Psoas muscle (tissue), 8 donors: Measurements from ENCODE around the gene C2CD2L. TPM values are rescaled to one million over a fixed set of nuclear protein-coding genes. Genes with fewer than 3 reads are reported as not detected.
A peak's percentile ranks its signal among the peaks of the same experiment; 100 is the strongest.

ENCODE experiments used
- ATAC-seq, 4 donors: fragments of 200-7000 bp; cut with Tn5 transposase; one replicate each; pipeline ENCODE4 v1.9.1; 2020; ENCODE audit warnings: moderate library complexity in 3 of 4, mild to moderate bottlenecking in 2 of 4
- DNase-seq, 2 donors: peaks; one replicate each; pipeline ENCODE4 v3.0.0-alpha.2; 2020
- H3K27ac ChIP-seq: fragments of 200-600 bp; one replicate; pipeline ENCODE4 v1.8.0; 2022
- H3K27me3 ChIP-seq, 3 donors: fragments of 200-600 bp in 1 of 3; one replicate each; pipeline versions ENCODE4 v1.6.1 to v1.8.0; 2013 to 2022; ENCODE audit warnings: low read length in 2 of 3, mild to moderate bottlenecking in 2 of 3, moderate library complexity in 1 of 3; ENCODE audit not compliant: insufficient read depth in 3 of 3
- H3K36me3 ChIP-seq, 2 donors: fragments of 200-600 bp in 1 of 2; one replicate each; pipeline versions ENCODE4 v1.6.1 to v1.8.0; 2013 to 2022; ENCODE audit warnings: low read depth in 1 of 2, mild to moderate bottlenecking in 1 of 2, moderate library complexity in 1 of 2; ENCODE audit not compliant: insufficient read depth in 1 of 2
- H3K4me1 ChIP-seq: fragments of 200-600 bp; one replicate; pipeline ENCODE4 v1.8.0; 2022
- H3K4me3 ChIP-seq: fragments of 200-600 bp; one replicate; pipeline ENCODE4 v1.8.0; 2022; ENCODE audit warnings: mild to moderate bottlenecking
- H3K9me3 ChIP-seq: fragments of 200-600 bp; one replicate; pipeline ENCODE4 v1.8.0; 2022
- WGBS, 3 donors: extraction: QIAGEN DNeasy Blood & Tissue Kit; methylation state at CpG; one replicate each; pipeline versions ENCODE4 v1.1.6 to v1.1.7; 2013; 5-methylcytosine and 5-hydroxymethylcytosine counted together
- intact Hi-C, 2 donors: fragments of 100-400 bp; cut with DNase I; formaldehyde crosslinking; loops; one replicate each; pipeline versions ENCODE4 v1.11.0 to v1.14.2; 2022
- polyA plus RNA-seq, 3 donors: library from polyadenylated mRNA; stranded (reverse); fragments of 200-250 nt; gene quantifications; one replicate each; pipeline ENCODE4 v1.2.3, GENCODE V29; 2013
- total RNA-seq, 4 donors: library from RNA; stranded (reverse); fragmentation: NEBNext Ultra II Directional in 2 of 4; extraction: Animal tissue kit (Norgen Biotek cat#: 25700) in 2 of 4; gene quantifications; one replicate each; pipeline versions ENCODE4 v1.2.1 to v1.2.4, GENCODE V29; 2021 to 2023
- TF ChIP-seq, protein P1 (sequence below): fragments of 200-600 bp; IDR thresholded peaks from one replicate; pipeline ENCODE4 v1.8.0; 2022; ENCODE audit warnings: antibody characterized with exemption
- donor health status: healthy with polysubstance abuse.
- donor health status: DM: no; HTN: no; CAD: no; lungs with moderate emphysema.
- donor health status: Bipolar disorder and iron deficiency.
- donor health status: healthy.
- donor health status: DM: yes; HTN: yes; CAD: no.
- donor health status: DM: no; HTN: no; CAD: no.
- donor health status: DM: no; HTN: no; CAD: no.
- donor health status: DM: yes; HTN: yes; CAD: no.

The C2CD2L gene
- total and polyA plus RNA-seq, 7 donors: 10.9 to 28.7 (median 15.2) TPM

GRCh38 chr11:119067371-119068222, 39.5 kb upstream of the C2CD2L start, which contains the start of gene VPS11:
TSS of gene VPS11 (plus strand) at chr11:119067818. CDS start at chr11:119067824, 6 bp downstream.
- peaks cover 8 to 48% of the 10 kb centered on the region in 2 donors for H3K36me3 ChIP-seq
- DNase-seq (peak; percentile 98 to 99), ATAC-seq (peak; percentile 98 to 99 (median 98))
- peak within 1 kb of the TSS; percentile 96 for H3K4me3 ChIP-seq
- no peaks in the 10 kb centered on the region for H3K9me3 ChIP-seq
- no peaks in the 10 kb centered on the region for H3K27me3 ChIP-seq
- H3K27ac ChIP-seq: peak within 1 kb of the TSS; percentile 94
- H3K4me1 ChIP-seq: peaks cover 29% of the 10 kb centered on the region
- 0% methylated on average over 49 of the region's 49 CpGs for WGBS, 3 donors
- intact Hi-C loops: no loop called here
- TF ChIP-seq, protein P1, sequence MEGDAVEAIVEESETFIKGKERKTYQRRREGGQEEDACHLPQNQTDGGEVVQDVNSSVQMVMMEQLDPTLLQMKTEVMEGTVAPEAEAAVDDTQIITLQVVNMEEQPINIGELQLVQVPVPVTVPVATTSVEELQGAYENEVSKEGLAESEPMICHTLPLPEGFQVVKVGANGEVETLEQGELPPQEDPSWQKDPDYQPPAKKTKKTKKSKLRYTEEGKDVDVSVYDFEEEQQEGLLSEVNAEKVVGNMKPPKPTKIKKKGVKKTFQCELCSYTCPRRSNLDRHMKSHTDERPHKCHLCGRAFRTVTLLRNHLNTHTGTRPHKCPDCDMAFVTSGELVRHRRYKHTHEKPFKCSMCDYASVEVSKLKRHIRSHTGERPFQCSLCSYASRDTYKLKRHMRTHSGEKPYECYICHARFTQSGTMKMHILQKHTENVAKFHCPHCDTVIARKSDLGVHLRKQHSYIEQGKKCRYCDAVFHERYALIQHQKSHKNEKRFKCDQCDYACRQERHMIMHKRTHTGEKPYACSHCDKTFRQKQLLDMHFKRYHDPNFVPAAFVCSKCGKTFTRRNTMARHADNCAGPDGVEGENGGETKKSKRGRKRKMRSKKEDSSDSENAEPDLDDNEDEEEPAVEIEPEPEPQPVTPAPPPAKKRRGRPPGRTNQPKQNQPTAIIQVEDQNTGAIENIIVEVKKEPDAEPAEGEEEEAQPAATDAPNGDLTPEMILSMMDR: no peak

DNA sequence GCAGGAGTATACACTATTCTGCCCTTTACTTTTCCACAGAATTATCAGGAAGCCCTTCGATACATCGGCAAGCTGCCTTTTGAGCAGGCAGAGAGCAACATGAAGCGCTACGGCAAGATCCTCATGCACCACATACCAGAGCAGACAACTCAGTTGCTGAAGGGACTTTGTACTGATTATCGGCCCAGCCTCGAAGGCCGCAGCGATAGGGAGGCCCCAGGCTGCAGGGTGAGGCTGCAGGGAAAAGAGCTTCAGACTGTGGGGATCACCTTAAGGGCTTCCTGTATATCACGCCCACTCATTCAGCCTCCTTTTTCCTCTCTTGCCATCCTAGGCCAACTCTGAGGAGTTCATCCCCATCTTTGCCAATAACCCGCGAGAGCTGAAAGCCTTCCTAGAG, 29.3 kb upstream of the C2CD2L start:
- Histone ChIP-seq H3K4me3 (no peak overlapping the region), H3K27ac (no peak overlapping the region), H3K27me3 (no peaks in the 10 kb centered on the region), H3K36me3 (peaks cover 18 to 100% of the 10 kb centered on the region in 2 donors), H3K9me3 (no peaks in the 10 kb centered on the region), H3K4me1 (no peaks in the 10 kb centered on the region)
- TF ChIP-seq, protein P1: no peak
- WGBS, 3 donors: 92 to 94% (median 92%) methylated on average over 11 of the region's 11 CpGs
- DNase-seq (no peak), ATAC-seq (no peak)
- intact Hi-C loops: no loop called here

GRCh38 chr11:119078675-119079420, 28.3 kb upstream of the C2CD2L start:
- H3K4me3 ChIP-seq: no peak overlapping the region

GRCh38 chr11:119081682-119082260, 25.4 kb upstream of the C2CD2L start:
- Histone ChIP-seq H3K27ac (no peak overlapping the region), H3K27me3 (no peaks in the 10 kb centered on the region), H3K4me3 (no peak overlapping the region), H3K36me3 (peaks cover 8 to 63% of the 10 kb centered on the region in 2 donors), H3K4me1 (peaks cover 8% of the 10 kb centered on the region), H3K9me3 (no peaks in the 10 kb centered on the region)
- 69 to 74% (median 73%) methylated on average over 7 of the region's 7 CpGs for WGBS, 3 donors
- ATAC-seq (no peak), DNase-seq (no peak)
- TF ChIP-seq, protein P1: no peak
- intact Hi-C loops: no loop called here

More at GRCh38 chr11:119078675-119079420, 28.3 kb upstream of the C2CD2L start:
- Histone ChIP-seq H3K9me3 (no peaks in the 10 kb centered on the region), H3K4me1 (no peaks in the 10 kb centered on the region), H3K27ac (no peak overlapping the region), H3K36me3 (peaks cover 8 to 92% of the 10 kb centered on the region in 2 donors), H3K27me3 (no peaks in the 10 kb centered on the region)
- 90 to 92% (median 90%) methylated on average over 19 of the region's 19 CpGs for WGBS, 3 donors
- TF ChIP-seq, protein P1: no peak
- intact Hi-C loops: no loop called here
- ATAC-seq: no peak
- DNase-seq: no peak
